Tibial nerve (tissue), 3 donors: ENCODE measurements around the gene CTSV.
"Not testable (repeated sequence)": the region's sequence is repeated elsewhere in the genome, so short reads cannot be mapped to it uniquely, and the experiment has no call there.

Experiments used
- CTCF ChIP-seq, 5 experiments: fragments of 200-600 bp in 3 of 5; fragments of 450-650 bp in 2 of 5; sonication (generic) in 3 of 5; IDR thresholded peaks; one replicate each; pipeline ENCODE4 v1.5.1; 2016 to 2019; ENCODE audit warnings: antibody characterized with exemption in 5 of 5, mild to moderate bottlenecking in 3 of 5, moderate library complexity in 2 of 5
- POLR2A ChIP-seq, 2 donors: fragments of 450-650 bp; IDR thresholded peaks; one replicate each; pipeline ENCODE4 v1.6.1; 2017; ENCODE audit warnings: antibody characterized with exemption in 2 of 2, mild to moderate bottlenecking in 2 of 2, moderate library complexity in 2 of 2

- TF ChIP-seq CTCF, POLR2A (IDR thresholded peaks at IDR 0.05): not testable (repeated sequence)
These were observed 45.6 kb upstream of the CTSV start for GRCh38 chr9:97084562-97084991.
